Liver (tissue), 9 donors: ENCODE results near the gene DONSON. TPM values are rescaled to one million over a fixed set of nuclear protein-coding genes. Genes with fewer than 3 reads are reported as not detected.

Experiments
- DNase-seq: peaks from one replicate; pipeline ENCODE4 v3.0.0-alpha.2; 2017; ENCODE audit warnings: low spot score
- H3K27ac ChIP-seq, 2 donors: one replicate each; pipeline ENCODE4 v1.7.0; 2013; ENCODE audit warnings: inconsistent platforms in 2 of 2, low read length in 2 of 2, control low read depth in 1 of 2, low read depth in 1 of 2, mild to moderate bottlenecking in 1 of 2
- H3K27me3 ChIP-seq, 4 donors: one replicate each; pipeline versions ENCODE4 v1.6.1 to v1.7.0; 2013; ENCODE audit warnings: low read length in 3 of 4, inconsistent platforms in 1 of 4, mild to moderate bottlenecking in 1 of 4, moderate library complexity in 1 of 4; ENCODE audit not compliant: control insufficient read depth in 4 of 4, insufficient read depth in 4 of 4
- H3K36me3 ChIP-seq, 4 donors: one replicate each; pipeline versions ENCODE4 v1.6.1 to v1.7.0; 2013; ENCODE audit warnings: low read length in 3 of 4, mild to moderate bottlenecking in 3 of 4, low read depth in 1 of 4, moderate library complexity in 1 of 4; ENCODE audit not compliant: control insufficient read depth in 4 of 4, insufficient read depth in 3 of 4
- H3K4me1 ChIP-seq, 4 donors: one replicate each; pipeline versions ENCODE4 v1.6.1 to v1.7.0; 2013; ENCODE audit warnings: low read length in 3 of 4, mild to moderate bottlenecking in 3 of 4, moderate library complexity in 1 of 4; ENCODE audit not compliant: control insufficient read depth in 4 of 4, insufficient read depth in 4 of 4
- H3K4me3 ChIP-seq, 3 donors: one replicate each; pipeline versions ENCODE4 v1.6.1 to v1.7.0; 2013; ENCODE audit warnings: low read length in 3 of 3, control low read depth in 1 of 3, low read depth in 1 of 3, mild to moderate bottlenecking in 1 of 3
- H3K9ac ChIP-seq, 2 donors: one replicate each; pipeline ENCODE4 v1.7.0; 2013; ENCODE audit warnings: low read length in 2 of 2, mild to moderate bottlenecking in 2 of 2, moderate library complexity in 2 of 2, control low read depth in 1 of 2, low read depth in 1 of 2
- H3K9me3 ChIP-seq, 4 donors: one replicate each; pipeline versions ENCODE4 v1.6.1 to v1.7.0; 2013; ENCODE audit warnings: low read length in 3 of 4; ENCODE audit not compliant: control insufficient read depth in 4 of 4
- EGR1 ChIP-seq, 2 donors: IDR thresholded peaks; 2 replicates each; pipeline ENCODE4 v1.6.1; 2016 to 2018; ENCODE audit warnings: antibody characterized with exemption in 2 of 2, low read depth in 2 of 2
- FOXA1 ChIP-seq: IDR thresholded peaks from 2 replicates; pipeline ENCODE4 v1.6.1; 2016; ENCODE audit warnings: antibody characterized with exemption
- FOXA2 ChIP-seq: IDR thresholded peaks from 2 replicates; pipeline ENCODE4 v1.6.1; 2016; ENCODE audit warnings: antibody characterized with exemption
- GABPA ChIP-seq, 2 donors: IDR thresholded peaks in 1 of 2; conservative IDR thresholded peaks in 1 of 2; 2 replicates each; pipeline ENCODE4 v1.6.1; 2016; ENCODE audit warnings: antibody characterized with exemption in 2 of 2, mild to moderate bottlenecking in 1 of 2, moderate library complexity in 1 of 2
- HNF4A ChIP-seq, 2 donors: conservative IDR thresholded peaks; 2 replicates each; pipeline ENCODE4 v1.6.1; 2016; ENCODE audit warnings: antibody characterized with exemption in 2 of 2, mild to moderate bottlenecking in 2 of 2
- HNF4G ChIP-seq: IDR thresholded peaks from 2 replicates; pipeline ENCODE4 v1.6.1; 2016; ENCODE audit warnings: antibody characterized with exemption
- JUND ChIP-seq, 2 donors: IDR thresholded peaks; 2 replicates each; pipeline ENCODE4 v1.6.1; 2016; ENCODE audit warnings: antibody characterized with exemption in 2 of 2
- NR2F2 ChIP-seq: IDR thresholded peaks from 2 replicates; pipeline ENCODE4 v1.6.1; 2016; ENCODE audit warnings: antibody characterized with exemption
- RAD21 ChIP-seq, 2 donors: IDR thresholded peaks; 2 replicates each; pipeline ENCODE4 v1.6.1; 2016; ENCODE audit warnings: antibody characterized with exemption in 2 of 2, mild to moderate bottlenecking in 2 of 2
- REST ChIP-seq: IDR thresholded peaks from 2 replicates; pipeline ENCODE4 v1.6.1; 2016; ENCODE audit warnings: antibody characterized with exemption, mild to moderate bottlenecking
- RXRA ChIP-seq, 2 donors: IDR thresholded peaks; 2 replicates each; pipeline ENCODE4 v1.6.1; 2017 to 2018; ENCODE audit warnings: antibody characterized with exemption in 2 of 2, mild to moderate bottlenecking in 1 of 2
- SP1 ChIP-seq: IDR thresholded peaks from 2 replicates; pipeline ENCODE4 v1.6.1; 2018; ENCODE audit warnings: antibody characterized with exemption, mild to moderate bottlenecking
- TAF1 ChIP-seq: conservative IDR thresholded peaks from 2 replicates; pipeline ENCODE4 v1.6.1; 2016; ENCODE audit warnings: antibody characterized with exemption, mild to moderate bottlenecking
- YY1 ChIP-seq: IDR thresholded peaks from 2 replicates; pipeline ENCODE4 v1.6.1; 2016; ENCODE audit warnings: antibody characterized with exemption, mild to moderate bottlenecking
- ZBTB33 ChIP-seq: IDR thresholded peaks from 2 replicates; pipeline ENCODE4 v1.6.1; 2016; ENCODE audit warnings: antibody characterized with exemption
- WGBS: extraction: QIAGEN DNeasy Blood & Tissue Kit; methylation state at CpG from one replicate; pipeline ENCODE4 v1.1.7; 2013; 5-methylcytosine and 5-hydroxymethylcytosine counted together
- polyA plus RNA-seq, 2 donors: library from polyadenylated mRNA; stranded (reverse) in 1 of 2; unstranded in 1 of 2; fragments of 200-250 nt in 1 of 2; fragments of >200 nt in 1 of 2; fragmentation: Nextera tagmentation in 1 of 2; extraction: Ambion mirVana in 1 of 2; gene quantifications; one replicate each; pipeline versions ENCODE4 v1.2.1 to v1.2.3, GENCODE V29; 2013 to 2015
- total RNA-seq, 2 donors: library from RNA; depleted of rRNA; stranded (reverse); fragments of >200 nt; gene quantifications; one replicate each; pipeline ENCODE4 v1.2.3, GENCODE V29; 2014
- TF ChIP-seq, protein P1 (sequence below): IDR thresholded peaks from 2 replicates; pipeline ENCODE4 v1.6.1; 2016; ENCODE audit warnings: antibody characterized with exemption
- TF ChIP-seq, protein P2 (sequence below): fragments of 150-350 bp; IDR thresholded peaks from 2 replicates; pipeline ENCODE4 v1.5.1; 2017; ENCODE audit warnings: improper control_type of control experiment, low read depth, low read length; ENCODE audit not compliant: missing input control
- TF ChIP-seq, protein P3 (sequence below): IDR thresholded peaks from 2 replicates; pipeline ENCODE4 v1.6.1; 2016; ENCODE audit warnings: antibody characterized with exemption
- donor health status: healthy.
- donor health status: healthy.
- donor health status: healthy.
- donor health status: healthy.
- donor health status: healthy.

DONSON gene, protein sequence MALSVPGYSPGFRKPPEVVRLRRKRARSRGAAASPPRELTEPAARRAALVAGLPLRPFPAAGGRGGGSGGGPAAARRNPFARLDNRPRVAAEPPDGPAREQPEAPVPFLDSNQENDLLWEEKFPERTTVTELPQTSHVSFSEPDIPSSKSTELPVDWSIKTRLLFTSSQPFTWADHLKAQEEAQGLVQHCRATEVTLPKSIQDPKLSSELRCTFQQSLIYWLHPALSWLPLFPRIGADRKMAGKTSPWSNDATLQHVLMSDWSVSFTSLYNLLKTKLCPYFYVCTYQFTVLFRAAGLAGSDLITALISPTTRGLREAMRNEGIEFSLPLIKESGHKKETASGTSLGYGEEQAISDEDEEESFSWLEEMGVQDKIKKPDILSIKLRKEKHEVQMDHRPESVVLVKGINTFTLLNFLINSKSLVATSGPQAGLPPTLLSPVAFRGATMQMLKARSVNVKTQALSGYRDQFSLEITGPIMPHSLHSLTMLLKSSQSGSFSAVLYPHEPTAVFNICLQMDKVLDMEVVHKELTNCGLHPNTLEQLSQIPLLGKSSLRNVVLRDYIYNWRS
- total RNA-seq (10 to 100 TPM in 1 of 2 donors, 1 to 10 TPM in 1; 9.9 to 22.6 TPM), polyA plus RNA-seq (1 to 10 TPM; 4.8 to 6.8 TPM)

GRCh38 chr21:33588485-33589335 lies at the start of gene DONSON:
Gene DONSON, minus strand, starts transcription at chr21:33588684. Its CDS starts 43 bp downstream, at chr21:33588641.
- H3K27ac ChIP-seq: peak within 1 kb of the TSS; percentile 90 to 94
- H3K9me3 ChIP-seq: no peaks in the 10 kb centered on the region
- TF ChIP-seq SP1 (peak; percentile 99), TAF1 (peak; percentile 28), HNF4A (conservative IDR thresholded peaks at IDR 0.05) (peak; percentile 90 to 92), ZBTB33 (no peak), FOXA1 (no peak), YY1 (peak; percentile 84), REST (peak; percentile 91), RAD21 (IDR thresholded peaks at IDR 0.05) (peak in 1 of 2 donors; percentile 29), JUND (IDR thresholded peaks at IDR 0.05) (peak; percentile 17 to 43), NR2F2 (peak; percentile 30), HNF4G (peak; percentile 83), EGR1 (IDR thresholded peaks at IDR 0.05; ENCODE audit: low read depth in 2 of 2) (peak; percentile 38 to 78), FOXA2 (no peak), GABPA (IDR thresholded peaks at IDR 0.05 in 1 of 2, conservative IDR thresholded peaks at IDR 0.05 in 1 of 2) (no peak), RXRA (IDR thresholded peaks at IDR 0.05) (peak; percentile 93)
- TF ChIP-seq, protein P1, sequence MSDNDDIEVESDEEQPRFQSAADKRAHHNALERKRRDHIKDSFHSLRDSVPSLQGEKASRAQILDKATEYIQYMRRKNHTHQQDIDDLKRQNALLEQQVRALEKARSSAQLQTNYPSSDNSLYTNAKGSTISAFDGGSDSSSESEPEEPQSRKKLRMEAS: peak; percentile 46
- TF ChIP-seq, protein P2, sequence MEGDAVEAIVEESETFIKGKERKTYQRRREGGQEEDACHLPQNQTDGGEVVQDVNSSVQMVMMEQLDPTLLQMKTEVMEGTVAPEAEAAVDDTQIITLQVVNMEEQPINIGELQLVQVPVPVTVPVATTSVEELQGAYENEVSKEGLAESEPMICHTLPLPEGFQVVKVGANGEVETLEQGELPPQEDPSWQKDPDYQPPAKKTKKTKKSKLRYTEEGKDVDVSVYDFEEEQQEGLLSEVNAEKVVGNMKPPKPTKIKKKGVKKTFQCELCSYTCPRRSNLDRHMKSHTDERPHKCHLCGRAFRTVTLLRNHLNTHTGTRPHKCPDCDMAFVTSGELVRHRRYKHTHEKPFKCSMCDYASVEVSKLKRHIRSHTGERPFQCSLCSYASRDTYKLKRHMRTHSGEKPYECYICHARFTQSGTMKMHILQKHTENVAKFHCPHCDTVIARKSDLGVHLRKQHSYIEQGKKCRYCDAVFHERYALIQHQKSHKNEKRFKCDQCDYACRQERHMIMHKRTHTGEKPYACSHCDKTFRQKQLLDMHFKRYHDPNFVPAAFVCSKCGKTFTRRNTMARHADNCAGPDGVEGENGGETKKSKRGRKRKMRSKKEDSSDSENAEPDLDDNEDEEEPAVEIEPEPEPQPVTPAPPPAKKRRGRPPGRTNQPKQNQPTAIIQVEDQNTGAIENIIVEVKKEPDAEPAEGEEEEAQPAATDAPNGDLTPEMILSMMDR: no peak
- TF ChIP-seq, protein P3, sequence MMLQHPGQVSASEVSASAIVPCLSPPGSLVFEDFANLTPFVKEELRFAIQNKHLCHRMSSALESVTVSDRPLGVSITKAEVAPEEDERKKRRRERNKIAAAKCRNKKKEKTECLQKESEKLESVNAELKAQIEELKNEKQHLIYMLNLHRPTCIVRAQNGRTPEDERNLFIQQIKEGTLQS: no peak
- DNase-seq: peak; percentile 95
- WGBS: under 1% methylated on average over 78 of the region's 78 CpGs
- peaks cover 0 to 3% (median 0%) of the 10 kb centered on the region in 4 donors for H3K36me3 ChIP-seq
- H3K4me3 ChIP-seq: peak within 1 kb of the TSS; percentile 45 to 88 (median 84)
- peaks cover 4 to 17% (median 10%) of the 10 kb centered on the region in 4 donors for H3K4me1 ChIP-seq
- H3K9ac ChIP-seq: peak within 1 kb of the TSS; percentile 48 to 70
- no peaks in the 10 kb centered on the region for H3K27me3 ChIP-seq
